Parathyroid adenoma (tissue), 2 donors: Measurements from ENCODE around the gene PRKN.

Experiments used
- H2AFZ ChIP-seq: fragments of 300-600 bp; sonication (generic); one replicate; pipeline ENCODE4 v1.7.0; 2017; ENCODE audit warnings: antibody characterized with exemption, mild to moderate bottlenecking
- H3K27ac ChIP-seq: fragments of 300-600 bp; sonication (generic); one replicate; pipeline ENCODE4 v1.7.0; 2017
- H3K27me3 ChIP-seq: fragments of 300-600 bp; sonication (generic); one replicate; pipeline ENCODE4 v1.7.0; 2017; ENCODE audit warnings: low read length; ENCODE audit not compliant: control insufficient read depth, insufficient read depth
- H3K36me3 ChIP-seq: fragments of 300-600 bp; sonication (generic); one replicate; pipeline ENCODE4 v1.7.0; 2017; ENCODE audit warnings: low read length; ENCODE audit not compliant: control insufficient read depth, insufficient read depth
- H3K4me1 ChIP-seq: fragments of 300-600 bp; sonication (generic); one replicate; pipeline ENCODE4 v1.7.0; 2017; ENCODE audit warnings: control low read depth
- H3K4me2 ChIP-seq: fragments of 300-600 bp; sonication (generic); one replicate; pipeline ENCODE4 v1.7.0; 2017; ENCODE audit warnings: low read length
- H3K4me3 ChIP-seq: fragments of 300-600 bp; sonication (generic); one replicate; pipeline ENCODE4 v1.7.0; 2017; ENCODE audit warnings: low read depth, low read length
- H3K79me2 ChIP-seq: fragments of 300-600 bp; sonication (generic); one replicate; pipeline ENCODE4 v1.7.0; 2017; ENCODE audit warnings: control low read depth
- H3K9ac ChIP-seq: fragments of 300-600 bp; sonication (generic); one replicate; pipeline ENCODE4 v1.7.0; 2017; ENCODE audit warnings: mild to moderate bottlenecking
- H3K9me3 ChIP-seq: fragments of 300-600 bp; sonication (generic); one replicate; pipeline ENCODE4 v1.7.0; 2017; ENCODE audit warnings: low read length; ENCODE audit not compliant: control insufficient read depth
- TF ChIP-seq, protein P1 (sequence below): fragments of 300-600 bp; sonication (generic); IDR thresholded peaks from one replicate; pipeline ENCODE4 v1.7.0; 2017; ENCODE audit warnings: antibody characterized with exemption, mild to moderate bottlenecking
- donor health status: primary hyperparathyroidism.

The PRKN gene

DNA sequence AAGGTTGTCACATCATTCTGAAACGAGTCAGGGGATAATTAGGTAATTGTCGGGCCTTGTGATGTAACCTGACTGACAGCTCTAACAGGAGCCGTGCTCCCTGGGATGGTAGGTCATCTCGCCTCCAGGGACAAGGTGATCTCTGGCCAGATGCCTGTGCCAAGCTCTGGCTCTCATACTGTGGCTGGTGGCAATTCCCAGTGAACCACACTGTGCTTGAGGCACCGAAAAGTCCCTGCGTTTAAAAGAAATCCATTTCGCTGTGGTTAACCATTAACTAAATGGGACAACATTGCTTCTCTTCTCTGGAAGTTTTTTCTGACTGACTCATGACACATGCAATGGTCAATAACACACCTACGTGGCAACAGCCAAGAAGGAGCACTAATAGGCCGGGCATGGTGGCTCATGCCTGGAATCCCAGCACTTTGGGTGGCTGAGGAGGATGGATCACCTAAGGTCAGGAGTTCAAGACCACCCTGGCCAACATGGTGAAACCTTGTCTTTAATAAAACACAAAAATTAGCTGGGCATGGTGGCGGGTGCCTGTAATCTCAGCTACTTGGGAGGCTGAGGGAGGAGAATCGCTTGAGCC is 669.2 kb downstream of the PRKN start:
- Histone ChIP-seq H3K79me2 (no peaks in the 10 kb centered on the region), H3K27me3 (no peaks in the 10 kb centered on the region), H3K4me2 (no peak overlapping the region), H3K27ac (no peak overlapping the region), H3K9me3 (no peaks in the 10 kb centered on the region), H3K4me3 (no peak overlapping the region), H2AFZ (no peak overlapping the region), H3K36me3 (no peaks in the 10 kb centered on the region), H3K4me1 (no peaks in the 10 kb centered on the region), H3K9ac (no peak overlapping the region)
- TF ChIP-seq, protein P1, sequence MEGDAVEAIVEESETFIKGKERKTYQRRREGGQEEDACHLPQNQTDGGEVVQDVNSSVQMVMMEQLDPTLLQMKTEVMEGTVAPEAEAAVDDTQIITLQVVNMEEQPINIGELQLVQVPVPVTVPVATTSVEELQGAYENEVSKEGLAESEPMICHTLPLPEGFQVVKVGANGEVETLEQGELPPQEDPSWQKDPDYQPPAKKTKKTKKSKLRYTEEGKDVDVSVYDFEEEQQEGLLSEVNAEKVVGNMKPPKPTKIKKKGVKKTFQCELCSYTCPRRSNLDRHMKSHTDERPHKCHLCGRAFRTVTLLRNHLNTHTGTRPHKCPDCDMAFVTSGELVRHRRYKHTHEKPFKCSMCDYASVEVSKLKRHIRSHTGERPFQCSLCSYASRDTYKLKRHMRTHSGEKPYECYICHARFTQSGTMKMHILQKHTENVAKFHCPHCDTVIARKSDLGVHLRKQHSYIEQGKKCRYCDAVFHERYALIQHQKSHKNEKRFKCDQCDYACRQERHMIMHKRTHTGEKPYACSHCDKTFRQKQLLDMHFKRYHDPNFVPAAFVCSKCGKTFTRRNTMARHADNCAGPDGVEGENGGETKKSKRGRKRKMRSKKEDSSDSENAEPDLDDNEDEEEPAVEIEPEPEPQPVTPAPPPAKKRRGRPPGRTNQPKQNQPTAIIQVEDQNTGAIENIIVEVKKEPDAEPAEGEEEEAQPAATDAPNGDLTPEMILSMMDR: no peak

DNA sequence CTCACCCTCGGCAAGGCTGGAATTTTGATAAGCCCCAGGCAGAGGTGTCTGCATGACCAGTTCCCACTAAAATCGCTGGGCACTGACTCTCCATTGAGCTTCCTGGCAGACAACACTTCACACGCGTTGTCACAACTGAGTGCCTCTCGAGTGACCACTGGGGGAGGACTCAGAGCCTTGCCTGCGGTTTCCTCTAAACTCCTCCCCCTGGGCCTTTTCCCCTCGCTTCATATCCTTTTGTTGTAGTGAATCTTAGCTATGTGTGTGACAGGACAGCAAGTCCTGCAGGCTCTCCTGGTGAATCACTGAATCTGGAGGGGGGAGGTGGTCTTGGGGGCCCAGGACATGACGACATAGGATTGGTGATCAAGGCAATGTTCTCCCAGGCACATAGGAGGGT is 670.8 kb downstream of the PRKN start:
- no peak overlapping the region for H3K4me3 ChIP-seq
- TF ChIP-seq, protein P1: no peak
- H3K36me3 ChIP-seq: no peaks in the 10 kb centered on the region

DNA sequence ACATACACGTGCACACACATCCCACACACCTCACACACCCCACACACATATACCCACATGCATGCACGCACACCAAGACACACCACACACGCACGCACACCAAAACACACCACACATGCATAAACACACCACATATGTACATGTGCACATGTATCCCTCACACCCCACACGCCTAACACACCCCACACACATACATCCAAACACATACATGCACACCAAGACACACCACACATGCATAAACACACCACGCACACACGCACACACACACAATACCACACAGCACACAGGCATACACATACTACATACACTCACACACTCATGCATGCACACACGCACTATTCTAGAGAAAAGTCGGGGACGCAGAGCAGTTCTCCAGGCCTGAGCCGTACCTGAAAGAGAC is 671.5 kb downstream of the PRKN start:
- Histone ChIP-seq H3K9me3 (no peaks in the 10 kb centered on the region), H2AFZ (no peak overlapping the region), H3K79me2 (no peaks in the 10 kb centered on the region), H3K4me1 (no peaks in the 10 kb centered on the region), H3K27me3 (no peaks in the 10 kb centered on the region), H3K27ac (no peak overlapping the region), H3K4me3 (no peak overlapping the region), H3K9ac (no peak overlapping the region), H3K4me2 (no peak overlapping the region), H3K36me3 (no peaks in the 10 kb centered on the region)
- TF ChIP-seq, protein P1: no peak

More for the DNA sequence above, 670.8 kb downstream of the PRKN start:
- no peak overlapping the region for H3K9ac ChIP-seq
- no peaks in the 10 kb centered on the region for H3K9me3 ChIP-seq
- no peak overlapping the region for H3K4me2 ChIP-seq
- H3K27ac ChIP-seq: no peak overlapping the region
- H3K4me1 ChIP-seq: no peaks in the 10 kb centered on the region
- H3K27me3 ChIP-seq: no peaks in the 10 kb centered on the region
- no peak overlapping the region for H2AFZ ChIP-seq
- H3K79me2 ChIP-seq: no peaks in the 10 kb centered on the region

DNA sequence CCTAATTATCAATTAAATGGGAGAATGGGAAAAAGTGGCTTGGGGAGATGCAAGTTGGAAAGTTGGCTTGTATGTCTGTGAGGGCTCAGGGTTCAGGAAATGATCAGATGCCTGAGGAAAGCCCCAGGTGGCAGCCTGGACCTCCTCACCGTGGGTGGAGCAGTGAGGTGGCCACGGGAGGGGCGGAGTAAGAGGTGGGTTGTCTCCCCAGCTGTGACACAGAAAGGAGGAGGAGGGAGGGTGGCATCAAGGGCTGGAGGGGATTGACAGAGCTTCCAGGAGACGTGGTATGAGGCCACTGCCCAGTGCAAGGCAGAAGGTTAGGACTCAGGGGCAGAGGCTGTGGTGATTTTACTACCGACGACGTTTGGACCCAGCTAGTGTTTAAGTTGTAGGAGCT is 672.2 kb downstream of the PRKN start:
- H3K27me3 ChIP-seq: no peaks in the 10 kb centered on the region
- no peak overlapping the region for H3K4me2 ChIP-seq
- H3K9ac ChIP-seq: no peak overlapping the region
- H2AFZ ChIP-seq: no peak overlapping the region
- H3K27ac ChIP-seq: no peak overlapping the region
- no peak overlapping the region for H3K4me3 ChIP-seq
- TF ChIP-seq, protein P1: no peak
- no peaks in the 10 kb centered on the region for H3K79me2 ChIP-seq
- H3K36me3 ChIP-seq: no peaks in the 10 kb centered on the region
- H3K4me1 ChIP-seq: no peaks in the 10 kb centered on the region
- no peaks in the 10 kb centered on the region for H3K9me3 ChIP-seq

DNA sequence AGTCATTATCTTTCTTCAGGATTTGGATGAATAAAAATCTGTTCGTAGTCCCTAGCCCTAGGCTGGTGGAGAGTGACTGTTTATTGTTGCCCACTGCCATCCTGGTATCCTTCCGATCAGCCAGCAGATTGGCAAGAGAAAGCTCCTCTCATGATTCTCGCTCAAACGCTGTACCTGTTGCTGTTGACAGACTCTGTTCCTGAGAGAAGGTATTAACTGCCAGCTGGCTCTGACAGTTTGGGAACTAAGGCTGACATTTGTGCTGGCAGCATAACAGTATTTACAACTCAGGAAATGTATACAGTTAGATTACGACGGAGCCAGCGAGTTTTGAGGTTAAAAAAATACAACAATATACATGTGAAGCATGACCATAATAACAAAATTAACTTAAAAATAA is 674.5 kb downstream of the PRKN start:
- Histone ChIP-seq H3K27ac (no peak overlapping the region), H3K9me3 (no peaks in the 10 kb centered on the region), H3K9ac (no peak overlapping the region), H3K79me2 (no peaks in the 10 kb centered on the region), H2AFZ (no peak overlapping the region), H3K36me3 (no peaks in the 10 kb centered on the region), H3K27me3 (no peaks in the 10 kb centered on the region), H3K4me2 (no peak overlapping the region), H3K4me1 (no peaks in the 10 kb centered on the region), H3K4me3 (no peak overlapping the region)
- TF ChIP-seq, protein P1: no peak
